Esophagus (tissue), 2 donors: ENCODE measurements around the gene THEM4. TPM values are rescaled to one million over a fixed set of nuclear protein-coding genes. Genes with fewer than 3 reads are reported as not detected.

Experiments
- H3K27ac ChIP-seq, 2 donors: one replicate each; pipeline ENCODE4 v1.5.1; 2013; ENCODE audit warnings: low read depth in 2 of 2, mild to moderate bottlenecking in 2 of 2, inconsistent platforms in 1 of 2, low read length in 1 of 2, moderate library complexity in 1 of 2
- H3K27me3 ChIP-seq, 2 donors: one replicate each; pipeline ENCODE4 v1.6.1; 2013; ENCODE audit warnings: low read length in 2 of 2, control low read depth in 1 of 2, mild to moderate bottlenecking in 1 of 2; ENCODE audit not compliant: insufficient read depth in 2 of 2, control insufficient read depth in 1 of 2
- H3K36me3 ChIP-seq, 2 donors: one replicate each; pipeline ENCODE4 v1.6.1; 2013; ENCODE audit warnings: low read length in 1 of 2; ENCODE audit not compliant: control insufficient read depth in 2 of 2, insufficient read depth in 2 of 2
- H3K4me1 ChIP-seq, 2 donors: one replicate each; pipeline ENCODE4 v1.6.1; 2013; ENCODE audit warnings: low read length in 1 of 2; ENCODE audit not compliant: control insufficient read depth in 2 of 2, insufficient read depth in 2 of 2
- H3K4me3 ChIP-seq, 2 donors: one replicate each; pipeline ENCODE4 v1.5.1; 2013; ENCODE audit warnings: low read length in 2 of 2, mild to moderate bottlenecking in 2 of 2, low read depth in 1 of 2, moderate library complexity in 1 of 2
- H3K9me3 ChIP-seq, 2 donors: one replicate each; pipeline ENCODE4 v1.6.1; 2013; ENCODE audit warnings: mild to moderate bottlenecking in 2 of 2, low read depth in 1 of 2, low read length in 1 of 2, moderate library complexity in 1 of 2; ENCODE audit not compliant: control insufficient read depth in 2 of 2, insufficient read depth in 1 of 2
- WGBS, 2 donors: extraction: QIAGEN DNeasy Blood & Tissue Kit; methylation state at CpG; one replicate each; pipeline ENCODE4 v1.1.7; 2013; 5-methylcytosine and 5-hydroxymethylcytosine counted together
- polyA plus RNA-seq, 2 donors: library from polyadenylated mRNA; stranded (reverse); fragments of 200-250 nt; gene quantifications; one replicate each; pipeline ENCODE4 v1.2.3, GENCODE V29; 2013
- donor health status: healthy with polysubstance abuse.
- donor health status: Bipolar disorder and iron deficiency.

Gene THEM4
- polyA plus RNA-seq, 2 donors: 5.5 to 7.2 TPM

- no peaks in the 10 kb centered on the region for H3K36me3 ChIP-seq
- H3K4me1 ChIP-seq: peaks cover 0 to 31% of the 10 kb centered on the region in 2 donors
- whole genome bisulfite sequencing, 2 donors: 97 to 98% methylated on average over 7 of the region's 7 CpGs
- H3K27ac ChIP-seq: no peak overlapping the region
- no peaks in the 10 kb centered on the region for H3K9me3 ChIP-seq
- no peaks in the 10 kb centered on the region for H3K27me3 ChIP-seq
- H3K4me3 ChIP-seq: no peak overlapping the region
These were observed 73.7 kb downstream of the THEM4 start for GRCh38 chr1:151835596-151835995.

- WGBS, 2 donors: 42 to 69% methylated on average over 3 of the region's 3 CpGs
- no peaks in the 10 kb centered on the region for H3K36me3 ChIP-seq
- H3K27ac ChIP-seq: no peak overlapping the region
- peaks cover 0 to 22% of the 10 kb centered on the region in 2 donors for H3K4me1 ChIP-seq
- H3K9me3 ChIP-seq: no peaks in the 10 kb centered on the region
- no peaks in the 10 kb centered on the region for H3K27me3 ChIP-seq
- H3K4me3 ChIP-seq: no peak overlapping the region
These were observed 75.1 kb downstream of the THEM4 start for GRCh38 chr1:151834239-151834638.

- Histone ChIP-seq H3K27ac (no peak overlapping the region), H3K36me3 (no peaks in the 10 kb centered on the region), H3K9me3 (no peaks in the 10 kb centered on the region), H3K4me1 (peaks cover 0 to 23% of the 10 kb centered on the region in 2 donors), H3K27me3 (no peaks in the 10 kb centered on the region), H3K4me3 (no peak overlapping the region)
- WGBS, 2 donors: 71 to 73% methylated on average over 6 to 8 of the region's 8 CpGs
These were observed 76.0 kb downstream of the THEM4 start for GRCh38 chr1:151833172-151833900.

- H3K36me3 ChIP-seq: peaks cover 0 to 4% of the 10 kb centered on the region in 2 donors
- 31 to 40% methylated on average over 10 of the region's 10 CpGs for WGBS, 2 donors
- H3K27ac ChIP-seq: peak overlapping the region in 1 of 2 donors; percentile 51
- no peaks in the 10 kb centered on the region for H3K27me3 ChIP-seq
- H3K4me3 ChIP-seq: no peak overlapping the region
- peaks cover 0 to 23% of the 10 kb centered on the region in 2 donors for H3K4me1 ChIP-seq
- no peaks in the 10 kb centered on the region for H3K9me3 ChIP-seq
These were observed 76.9 kb downstream of the THEM4 start for GRCh38 chr1:151832318-151832980.

- Histone ChIP-seq H3K4me3 (peak within 1 kb of the TSS; percentile 8 to 48), H3K27ac (peak within 1 kb of the TSS; percentile 51 to 59), H3K4me1 (peaks cover 0 to 23% of the 10 kb centered on the region in 2 donors), H3K36me3 (peaks cover 0 to 4% of the 10 kb centered on the region in 2 donors), H3K9me3 (no peaks in the 10 kb centered on the region), H3K27me3 (no peaks in the 10 kb centered on the region)
- WGBS, 2 donors: 46 to 54% methylated on average over 5 of the region's 5 CpGs
These were observed 77.7 kb downstream of the THEM4 start, which contains the start of gene RORC for GRCh38 chr1:151831605-151832004. TSS of gene RORC (minus strand) at chr1:151831802. CDS start at chr1:151831764, 38 bp downstream.

- peaks cover 0 to 23% of the 10 kb centered on the region in 2 donors for H3K4me1 ChIP-seq
These were observed 78.1 kb downstream of the THEM4 start for GRCh38 chr1:151831256-151831591.

GRCh38 chr1:151830055-151830454, 79.3 kb downstream of the THEM4 start:
- no peaks in the 10 kb centered on the region for H3K27me3 ChIP-seq
- H3K36me3 ChIP-seq: peaks cover 0 to 4% of the 10 kb centered on the region in 2 donors
- no peak overlapping the region for H3K4me3 ChIP-seq
- H3K9me3 ChIP-seq: no peaks in the 10 kb centered on the region
- H3K4me1 ChIP-seq: peaks cover 0 to 23% of the 10 kb centered on the region in 2 donors
- peak overlapping the region in 1 of 2 donors; percentile 50 for H3K27ac ChIP-seq
- WGBS, 2 donors: 32 to 60% methylated on average over 6 of the region's 6 CpGs

More at GRCh38 chr1:151831256-151831591, 78.1 kb downstream of the THEM4 start:
- 46 to 48% methylated on average over 4 of the region's 4 CpGs for WGBS, 2 donors
- peak overlapping the region; percentile 8 to 48 for H3K4me3 ChIP-seq
- H3K27ac ChIP-seq: peak overlapping the region; percentile 18 to 59
- no peaks in the 10 kb centered on the region for H3K27me3 ChIP-seq
- H3K36me3 ChIP-seq: peaks cover 0 to 4% of the 10 kb centered on the region in 2 donors
- no peaks in the 10 kb centered on the region for H3K9me3 ChIP-seq

GRCh38 chr1:151829352-151830046, 79.8 kb downstream of the THEM4 start:
- no peak overlapping the region for H3K4me3 ChIP-seq
- H3K9me3 ChIP-seq: no peaks in the 10 kb centered on the region
- peak overlapping the region in 1 of 2 donors; percentile 50 for H3K27ac ChIP-seq
- H3K27me3 ChIP-seq: no peaks in the 10 kb centered on the region
- WGBS, 2 donors: 42 to 51% methylated on average over 4 of the region's 4 CpGs
- H3K36me3 ChIP-seq: peaks cover 0 to 4% of the 10 kb centered on the region in 2 donors
- H3K4me1 ChIP-seq: peaks cover 0 to 23% of the 10 kb centered on the region in 2 donors

GRCh38 chr1:151828921-151829320, 80.4 kb downstream of the THEM4 start:
- peaks cover 0 to 23% of the 10 kb centered on the region in 2 donors for H3K4me1 ChIP-seq
- no peaks in the 10 kb centered on the region for H3K9me3 ChIP-seq
- 5 to 10% methylated on average over 11 to 12 of the region's 12 CpGs for WGBS, 2 donors
- H3K4me3 ChIP-seq: no peak overlapping the region
- H3K27me3 ChIP-seq: no peaks in the 10 kb centered on the region
- peaks cover 0 to 4% of the 10 kb centered on the region in 2 donors for H3K36me3 ChIP-seq
- H3K27ac ChIP-seq: no peak overlapping the region
